ENCODE measurements around the gene HTR4.

HTR4 gene

DNA sequence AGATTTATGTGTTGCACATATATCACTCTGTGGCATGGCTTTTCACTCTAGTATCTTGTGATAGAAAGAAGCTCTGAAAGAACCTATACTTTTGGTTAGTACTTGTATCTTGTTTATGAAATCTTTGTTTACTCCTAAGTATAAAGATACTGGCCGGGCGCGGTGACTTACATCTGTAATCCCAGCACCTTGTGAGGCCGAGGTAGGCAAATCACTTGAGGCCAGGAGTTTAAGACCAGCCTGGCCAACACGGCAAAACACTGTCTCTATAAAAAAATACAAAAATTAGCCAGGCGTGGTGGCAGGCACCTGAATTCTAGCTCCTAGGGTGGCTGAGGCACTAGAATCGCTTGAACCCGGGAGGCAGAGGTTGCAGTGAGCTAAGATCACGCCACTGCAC lies 141.8 kb downstream of the HTR4 start:
- TF ChIP-seq, protein P1, sequence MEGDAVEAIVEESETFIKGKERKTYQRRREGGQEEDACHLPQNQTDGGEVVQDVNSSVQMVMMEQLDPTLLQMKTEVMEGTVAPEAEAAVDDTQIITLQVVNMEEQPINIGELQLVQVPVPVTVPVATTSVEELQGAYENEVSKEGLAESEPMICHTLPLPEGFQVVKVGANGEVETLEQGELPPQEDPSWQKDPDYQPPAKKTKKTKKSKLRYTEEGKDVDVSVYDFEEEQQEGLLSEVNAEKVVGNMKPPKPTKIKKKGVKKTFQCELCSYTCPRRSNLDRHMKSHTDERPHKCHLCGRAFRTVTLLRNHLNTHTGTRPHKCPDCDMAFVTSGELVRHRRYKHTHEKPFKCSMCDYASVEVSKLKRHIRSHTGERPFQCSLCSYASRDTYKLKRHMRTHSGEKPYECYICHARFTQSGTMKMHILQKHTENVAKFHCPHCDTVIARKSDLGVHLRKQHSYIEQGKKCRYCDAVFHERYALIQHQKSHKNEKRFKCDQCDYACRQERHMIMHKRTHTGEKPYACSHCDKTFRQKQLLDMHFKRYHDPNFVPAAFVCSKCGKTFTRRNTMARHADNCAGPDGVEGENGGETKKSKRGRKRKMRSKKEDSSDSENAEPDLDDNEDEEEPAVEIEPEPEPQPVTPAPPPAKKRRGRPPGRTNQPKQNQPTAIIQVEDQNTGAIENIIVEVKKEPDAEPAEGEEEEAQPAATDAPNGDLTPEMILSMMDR (IDR thresholded peaks at IDR 0.05; ENCODE audit: borderline replicate concordance, extremely low read depth, low read length, poor library complexity, severe bottlenecking), result no peak
- TF ChIP-seq EZH2 (IDR thresholded peaks at IDR 0.05; ENCODE audit: borderline replicate concordance, low read depth, low read length, severe bottlenecking), result no peak
- Histone ChIP-seq H3K4me3 (ENCODE audit: low read depth in 1 of 2, low read length in 2 of 2) (no peak overlapping the region), H4K20me1 (ENCODE audit: insufficient read depth, low read length) (no peaks in the 10 kb centered on the region), H3K79me2 (ENCODE audit: insufficient read depth, low read length) (no peaks in the 10 kb centered on the region), H3K36me3 (ENCODE audit: insufficient read depth, low read length) (no peaks in the 10 kb centered on the region), H3K4me1 (ENCODE audit: insufficient read depth, low read length) (no peaks in the 10 kb centered on the region), H3K9me3 (ENCODE audit: insufficient read depth, low read length, severe bottlenecking) (no peaks in the 10 kb centered on the region), H3K9ac (ENCODE audit: low read depth, low read length) (no peak overlapping the region), H3K27ac (ENCODE audit: low read length) (no peak overlapping the region), H3K4me2 (ENCODE audit: insufficient read depth, low read length) (no peak overlapping the region), H2AFZ (ENCODE audit: low read depth, low read length) (no peak overlapping the region), H3K27me3 (ENCODE audit: insufficient read depth, low read length, poor library complexity) (no peaks in the 10 kb centered on the region)
- ATAC-seq (ENCODE audit: insufficient read depth, low read depth) (no peak), DNase-seq (no peak)

DNA sequence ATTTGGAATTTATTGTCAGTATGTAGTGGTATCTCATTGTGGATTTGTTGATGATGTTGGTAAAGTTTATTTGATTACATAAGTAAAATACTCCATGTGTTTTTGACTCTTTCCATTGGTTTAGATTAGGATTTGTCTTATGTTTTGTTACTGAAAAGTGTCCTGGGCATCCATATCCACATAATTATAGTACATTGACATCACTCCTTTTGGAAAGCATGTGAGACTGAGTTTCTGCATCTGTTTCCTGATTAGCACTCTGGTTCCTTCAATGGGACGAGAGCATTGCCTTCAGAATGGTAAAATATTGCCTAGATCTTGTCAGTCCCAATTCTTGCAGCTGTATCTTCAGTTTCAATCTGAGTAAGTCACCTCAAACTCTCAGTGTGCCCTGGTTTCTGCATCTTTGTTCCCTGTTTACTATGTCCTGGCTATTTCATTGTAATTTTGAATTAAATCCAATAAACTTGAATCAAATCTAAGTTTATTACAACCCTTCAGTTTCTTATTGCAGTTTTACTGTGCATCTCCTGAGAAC lies 142.4 kb downstream of the HTR4 start:
- no peak overlapping the region for H3K9ac ChIP-seq (ENCODE audit: low read depth, low read length)
- H3K4me2 ChIP-seq (ENCODE audit: insufficient read depth, low read length), result no peak overlapping the region
- no peaks in the 10 kb centered on the region for H3K36me3 ChIP-seq (ENCODE audit: insufficient read depth, low read length)
- no peaks in the 10 kb centered on the region for H3K27me3 ChIP-seq (ENCODE audit: insufficient read depth, low read length, poor library complexity)
- no peaks in the 10 kb centered on the region for H3K9me3 ChIP-seq (ENCODE audit: insufficient read depth, low read length, severe bottlenecking)
- H3K4me1 ChIP-seq (ENCODE audit: insufficient read depth, low read length), result no peaks in the 10 kb centered on the region
- no peaks in the 10 kb centered on the region for H4K20me1 ChIP-seq (ENCODE audit: insufficient read depth, low read length)
- TF ChIP-seq EZH2 (IDR thresholded peaks at IDR 0.05; ENCODE audit: borderline replicate concordance, low read depth, low read length, severe bottlenecking), result no peak
- TF ChIP-seq, protein P1 (IDR thresholded peaks at IDR 0.05; ENCODE audit: borderline replicate concordance, extremely low read depth, low read length, poor library complexity, severe bottlenecking), result no peak
- H3K27ac ChIP-seq (ENCODE audit: low read length), result no peak overlapping the region
- no peak overlapping the region for H3K4me3 ChIP-seq (ENCODE audit: low read depth in 1 of 2, low read length in 2 of 2)
- DNase-seq (no peak), ATAC-seq (ENCODE audit: insufficient read depth, low read depth) (no peak)
- H3K79me2 ChIP-seq (ENCODE audit: insufficient read depth, low read length), result no peaks in the 10 kb centered on the region
- no peak overlapping the region for H2AFZ ChIP-seq (ENCODE audit: low read depth, low read length)

DNA sequence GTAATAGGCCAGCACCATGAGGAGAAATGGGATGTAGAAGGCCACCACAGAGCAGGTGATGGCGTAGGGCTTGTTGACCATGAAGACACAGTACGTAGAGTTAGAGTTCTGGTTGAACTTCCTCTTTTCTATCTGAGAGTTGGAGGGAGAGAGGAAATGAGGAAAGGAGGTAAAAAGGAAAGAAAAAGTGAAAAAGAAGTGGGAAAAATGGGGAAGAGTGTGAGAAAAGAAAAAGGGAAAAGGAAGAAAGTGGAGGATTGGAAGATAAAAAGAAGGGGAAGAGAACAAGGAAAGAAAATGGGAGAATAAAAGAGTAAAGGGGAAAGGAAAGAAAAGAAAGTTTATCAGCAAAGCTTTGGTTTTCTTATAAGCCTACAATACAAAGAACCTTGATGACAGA lies 144.4 kb downstream of the HTR4 start:
- no peaks in the 10 kb centered on the region for H3K27me3 ChIP-seq (ENCODE audit: insufficient read depth, low read length, poor library complexity)
- H2AFZ ChIP-seq (ENCODE audit: low read depth, low read length), result no peak overlapping the region
- TF ChIP-seq, protein P1 (IDR thresholded peaks at IDR 0.05; ENCODE audit: borderline replicate concordance, extremely low read depth, low read length, poor library complexity, severe bottlenecking), result no peak
- no peak for TF ChIP-seq EZH2 (IDR thresholded peaks at IDR 0.05; ENCODE audit: borderline replicate concordance, low read depth, low read length, severe bottlenecking)
- ATAC-seq (ENCODE audit: insufficient read depth, low read depth) (no peak), DNase-seq (no peak)
- no peak overlapping the region for H3K9ac ChIP-seq (ENCODE audit: low read depth, low read length)
- H3K79me2 ChIP-seq (ENCODE audit: insufficient read depth, low read length), result no peaks in the 10 kb centered on the region
- no peaks in the 10 kb centered on the region for H3K4me1 ChIP-seq (ENCODE audit: insufficient read depth, low read length)
- H3K36me3 ChIP-seq (ENCODE audit: insufficient read depth, low read length), result no peaks in the 10 kb centered on the region
- no peaks in the 10 kb centered on the region for H3K9me3 ChIP-seq (ENCODE audit: insufficient read depth, low read length, severe bottlenecking)
- H4K20me1 ChIP-seq (ENCODE audit: insufficient read depth, low read length), result no peaks in the 10 kb centered on the region
- H3K4me2 ChIP-seq (ENCODE audit: insufficient read depth, low read length), result no peak overlapping the region
- H3K27ac ChIP-seq (ENCODE audit: low read length), result no peak overlapping the region
- no peak overlapping the region for H3K4me3 ChIP-seq (ENCODE audit: low read depth in 1 of 2, low read length in 2 of 2)

- no peak for ATAC-seq (ENCODE audit: insufficient read depth, low read depth)
- H3K36me3 ChIP-seq (ENCODE audit: insufficient read depth, low read length), result no peaks in the 10 kb centered on the region
- no peak for TF ChIP-seq EZH2 (IDR thresholded peaks at IDR 0.05; ENCODE audit: borderline replicate concordance, low read depth, low read length, severe bottlenecking)
- TF ChIP-seq, protein P1 (IDR thresholded peaks at IDR 0.05; ENCODE audit: borderline replicate concordance, extremely low read depth, low read length, poor library complexity, severe bottlenecking), result no peak
Measured at GRCh38 chr5:148507648-148508047, 146.7 kb downstream of the HTR4 start.

More at GRCh38 chr5:148507648-148508047, 146.7 kb downstream of the HTR4 start:
- H3K27ac ChIP-seq (ENCODE audit: low read length), result no peak overlapping the region
- H3K4me2 ChIP-seq (ENCODE audit: insufficient read depth, low read length), result no peak overlapping the region
- H2AFZ ChIP-seq (ENCODE audit: low read depth, low read length), result no peak overlapping the region
- H4K20me1 ChIP-seq (ENCODE audit: insufficient read depth, low read length), result no peaks in the 10 kb centered on the region
- H3K9ac ChIP-seq (ENCODE audit: low read depth, low read length), result no peak overlapping the region
- no peak overlapping the region for H3K4me3 ChIP-seq (ENCODE audit: low read depth in 1 of 2, low read length in 2 of 2)
- no peaks in the 10 kb centered on the region for H3K4me1 ChIP-seq (ENCODE audit: insufficient read depth, low read length)
- no peaks in the 10 kb centered on the region for H3K27me3 ChIP-seq (ENCODE audit: insufficient read depth, low read length, poor library complexity)
- no peaks in the 10 kb centered on the region for H3K9me3 ChIP-seq (ENCODE audit: insufficient read depth, low read length, severe bottlenecking)
- no peaks in the 10 kb centered on the region for H3K79me2 ChIP-seq (ENCODE audit: insufficient read depth, low read length)
- DNase-seq, result no peak
